H9 (cell line): Measurements from ENCODE around the gene SHANK1. TPM values are rescaled to one million over a fixed set of nuclear protein-coding genes. Genes with fewer than 3 reads are reported as not detected.

ENCODE experiments used
- DNase-seq: peaks from one replicate; pipeline ENCODE4 v3.0.0-alpha.2; 2017
- H2AFZ ChIP-seq: one replicate; pipeline ENCODE4 v1.6.1; 2013; ENCODE audit warnings: mild to moderate bottlenecking, low read length, control low read depth, moderate library complexity
- H2AK5ac ChIP-seq: 2 replicates; pipeline ENCODE4 v1.6.1; 2013; ENCODE audit warnings: low read length, control low read depth, mixed read lengths; ENCODE audit not compliant: insufficient read length
- H2BK120ac ChIP-seq: one replicate; pipeline ENCODE4 v1.6.1; 2013; ENCODE audit warnings: low read depth, mild to moderate bottlenecking, low read length, control low read depth, inconsistent platforms; ENCODE audit not compliant: poor library complexity, severe bottlenecking
- H2BK12ac ChIP-seq: 2 replicates; pipeline ENCODE4 v1.6.1; 2013; ENCODE audit warnings: low read length, control low read depth, mixed read lengths, low read depth; ENCODE audit not compliant: insufficient read length
- H2BK15ac ChIP-seq: 2 replicates; pipeline ENCODE4 v1.6.1; 2013; ENCODE audit warnings: low read depth, low read length, control low read depth
- H2BK20ac ChIP-seq: one replicate; pipeline ENCODE4 v1.6.1; 2013; ENCODE audit warnings: low read depth, mild to moderate bottlenecking, low read length, control low read depth, inconsistent platforms; ENCODE audit not compliant: poor library complexity, severe bottlenecking
- H2BK5ac ChIP-seq: 2 replicates; pipeline ENCODE4 v1.6.1; 2013; ENCODE audit warnings: low read length, control low read depth, mixed read lengths; ENCODE audit not compliant: insufficient read length
- H3K14ac ChIP-seq: 2 replicates; pipeline ENCODE4 v1.6.1; 2013; ENCODE audit warnings: low read length, control low read depth; ENCODE audit not compliant: insufficient read depth
- H3K18ac ChIP-seq: 2 replicates; pipeline ENCODE4 v1.6.1; 2013; ENCODE audit warnings: low read depth, mild to moderate bottlenecking, mixed read lengths, low read length, control low read depth; ENCODE audit not compliant: insufficient read length
- H3K23ac ChIP-seq: 2 replicates; pipeline ENCODE4 v1.6.1; 2013; ENCODE audit warnings: low read length, control low read depth, mixed read lengths, low read depth; ENCODE audit not compliant: insufficient read length
- H3K23me2 ChIP-seq: 2 replicates; pipeline ENCODE4 v1.6.1; 2013; ENCODE audit warnings: low read depth, mild to moderate bottlenecking, mixed read lengths, low read length, control low read depth; ENCODE audit not compliant: insufficient read length, poor library complexity, severe bottlenecking
- H3K27ac ChIP-seq: 2 replicates; pipeline ENCODE4 v1.5.1; 2013; ENCODE audit warnings: low read length, control low read depth, mixed read lengths, low read depth; ENCODE audit not compliant: insufficient read length
- H3K27me3 ChIP-seq: 2 replicates; pipeline ENCODE4 v1.6.1; 2013; ENCODE audit warnings: low read length, control low read depth, inconsistent platforms; ENCODE audit not compliant: insufficient read depth
- H3K4ac ChIP-seq: 2 replicates; pipeline ENCODE4 v1.6.1; 2013; ENCODE audit warnings: low read depth, mild to moderate bottlenecking, control low read depth, inconsistent platforms, low read length, moderate library complexity
- H3K4me1 ChIP-seq: 2 replicates; pipeline ENCODE4 v1.6.1; 2013; ENCODE audit warnings: low read length, control low read depth, inconsistent platforms; ENCODE audit not compliant: insufficient read depth
- H3K4me2 ChIP-seq: 2 replicates; pipeline ENCODE4 v1.6.1; 2013; ENCODE audit warnings: low read length, control low read depth, mixed read lengths; ENCODE audit not compliant: insufficient read length, insufficient read depth
- H3K56ac ChIP-seq: 2 replicates; pipeline ENCODE4 v1.6.1; 2013; ENCODE audit warnings: low read depth, mild to moderate bottlenecking, mixed read lengths, low read length, control low read depth; ENCODE audit not compliant: insufficient read length
- H3K79me1 ChIP-seq: 2 replicates; pipeline ENCODE4 v1.6.1; 2013; ENCODE audit warnings: low read depth, mild to moderate bottlenecking, moderate library complexity, low read length, control low read depth, inconsistent platforms; ENCODE audit not compliant: insufficient read depth, poor library complexity, severe bottlenecking
- H3K79me2 ChIP-seq: 2 replicates; pipeline ENCODE4 v1.6.1; 2013; ENCODE audit warnings: low read length, control low read depth, inconsistent platforms; ENCODE audit not compliant: insufficient read depth
- H3K9ac ChIP-seq: 2 replicates; pipeline ENCODE4 v1.6.1; 2013; ENCODE audit warnings: low read length, control low read depth, mixed read lengths; ENCODE audit not compliant: insufficient read length; ENCODE audit errors: extremely low read depth
- H3K9me3 ChIP-seq: one replicate; pipeline ENCODE4 v1.6.1; 2013; ENCODE audit warnings: low read depth, low read length, inconsistent platforms; ENCODE audit not compliant: control insufficient read depth
- H3T11ph ChIP-seq: one replicate; pipeline ENCODE4 v1.6.1; 2013; ENCODE audit warnings: mild to moderate bottlenecking, low read length, control low read depth, inconsistent platforms
- H4K20me1 ChIP-seq: one replicate; pipeline ENCODE4 v1.6.1; 2013; ENCODE audit not compliant: control insufficient read depth, insufficient read length, insufficient read depth
- H4K5ac ChIP-seq: 2 replicates; pipeline ENCODE4 v1.6.1; 2013; ENCODE audit warnings: low read depth, mild to moderate bottlenecking, mixed read lengths, low read length, control low read depth; ENCODE audit not compliant: insufficient read length
- H4K8ac ChIP-seq: replicated peaks from 2 replicates; pipeline ENCODE4 v1.6.1; 2013; ENCODE audit warnings: low read length, control low read depth, mixed read lengths, low read depth; ENCODE audit not compliant: insufficient read length
- H4K91ac ChIP-seq: 2 replicates; pipeline ENCODE4 v1.6.1; 2013; ENCODE audit warnings: low read depth, mild to moderate bottlenecking, moderate library complexity, mixed read lengths, low read length, control low read depth; ENCODE audit not compliant: insufficient read length
- H3K27ac Mint-ChIP-seq, 3 experiments: 2 replicates in 2 of 3; 3 replicates in 1 of 3; pipeline ENCODE4 v1.8.0; 2020 to 2021; ENCODE audit warnings: mixed read lengths in 3 of 3, mild to moderate bottlenecking in 1 of 3, moderate library complexity in 1 of 3
- H3K27me3 Mint-ChIP-seq: 2 replicates; pipeline ENCODE4 v1.8.0; 2021; ENCODE audit warnings: low read depth, mild to moderate bottlenecking, moderate library complexity, mixed read lengths
- H3K36me3 Mint-ChIP-seq, 3 experiments: 2 replicates in 2 of 3; 3 replicates in 1 of 3; pipeline ENCODE4 v1.8.0; 2020 to 2021; ENCODE audit warnings: low read depth in 3 of 3, mixed read lengths in 3 of 3; ENCODE audit not compliant: insufficient read depth in 1 of 3
- H3K4me1 Mint-ChIP-seq, 2 experiments: 2 replicates each; pipeline ENCODE4 v1.8.0; 2020; ENCODE audit warnings: mixed read lengths in 2 of 2
- H3K4me3 Mint-ChIP-seq, 2 experiments: 2 replicates in 1 of 2; 3 replicates in 1 of 2; pipeline ENCODE4 v1.8.0; 2020 to 2021; ENCODE audit warnings: mild to moderate bottlenecking in 2 of 2, mixed read lengths in 2 of 2, moderate library complexity in 1 of 2
- H3K9me3 Mint-ChIP-seq, 2 experiments: 2 replicates in 1 of 2; 3 replicates in 1 of 2; pipeline ENCODE4 v1.8.0; 2020; ENCODE audit warnings: mild to moderate bottlenecking in 2 of 2, mixed read lengths in 2 of 2, moderate library complexity in 1 of 2
- CTCF ChIP-seq: fragments of 200-600 bp; sonication (generic); conservative IDR thresholded peaks from 3 replicates; pipeline ENCODE4 v1.8.0; 2021; ENCODE audit warnings: antibody characterized with exemption, mild to moderate bottlenecking
- WGBS: extraction: QIAGEN DNeasy Blood & Tissue Kit; methylation state at CpG from one replicate; pipeline ENCODE4 v1.1.7; 2013; ENCODE audit warnings: missing lambda C conversion rate, low lambda C conversion rate, mixed read lengths; ENCODE audit not compliant: insufficient read length; ENCODE audit errors: extremely low coverage; 5-methylcytosine and 5-hydroxymethylcytosine counted together
- total RNA-seq: library from RNA; stranded (reverse); gene quantifications from 2 replicates; pipeline ENCODE4 v1.2.1, GENCODE V29; 2021

The SHANK1 gene
- total RNA-seq, 1 experiment from 2014 or later: 1.7 TPM

GRCh38 chr19:50649433-50650391, 69.9 kb downstream of the SHANK1 start, which contains the start of gene C19orf81:
Gene C19orf81 (plus strand): TSS chr19:50649445. CDS start chr19:50649445, 0 bp downstream.
- Histone ChIP-seq H3K14ac (0 out of 2 replicates have a peak within 1 kb of the TSS, but pooled peaks have one; percentile 14), H3K18ac (no peak within 1 kb of the TSS), H2BK15ac (no peak within 1 kb of the TSS), H4K5ac (no peak within 1 kb of the TSS), H3K79me2 (no peaks in the 10 kb centered on the region), H3K4me1 (peaks cover 4% of the 10 kb centered on the region; the same call in 1 of the 2 replicates), H4K20me1 (no peaks in the 10 kb centered on the region), H3K79me1 (no peaks in the 10 kb centered on the region), H2BK20ac (no peak within 1 kb of the TSS), H3K9me3 (no peaks in the 10 kb centered on the region), H2AK5ac (no peak within 1 kb of the TSS), H3T11ph (no peak within 1 kb of the TSS), H4K8ac (no peak within 1 kb of the TSS), H3K56ac (no peak within 1 kb of the TSS), H3K27ac (no peak within 1 kb of the TSS), H2BK12ac (no peak within 1 kb of the TSS), H3K4ac (no peak within 1 kb of the TSS), H3K27me3 (no peaks in the 10 kb centered on the region; the same call in 1 of the 2 replicates), H2BK5ac (no peak within 1 kb of the TSS), H3K4me2 (peak within 1 kb of the TSS; percentile 34), H3K23ac (no peak within 1 kb of the TSS), H4K91ac (no peak within 1 kb of the TSS), H3K9ac (no peak within 1 kb of the TSS), H3K23me2 (no peaks in the 10 kb centered on the region), H2BK120ac (no peak within 1 kb of the TSS), H2AFZ (peak within 1 kb of the TSS; percentile 9)
- Mint-ChIP-seq H3K9me3 (peaks cover under 1 to 2% of the 10 kb centered on the region in 2 experiments; a peak in 3 of 5 replicates), H3K27ac (peak within 1 kb of the TSS in 1 of 3 experiments; percentile 24; a peak in 2 of 7 replicates), H3K36me3 (no peaks in the 10 kb centered on the region), H3K27me3 (peaks cover 38% of the 10 kb centered on the region), H3K4me3 (peak within 1 kb of the TSS; percentile 7 to 63; a peak in 3 of 5 replicates), H3K4me1 (peaks cover 11 to 31% of the 10 kb centered on the region in 2 experiments)
- DNase-seq: peak; percentile 90
- WGBS: no CpG with 5 or more reads among the region's 7 CpGs
- 0 out of 3 replicates have a peak, but pooled peaks have one; percentile 15 for TF ChIP-seq CTCF
